Measurements from ENCODE around the gene PRKCB. TPM values are rescaled to one million over a fixed set of nuclear protein-coding genes. Genes with fewer than 3 reads are reported as not detected.

The PRKCB gene
- polyA plus RNA-seq, 2 of the 4 experiments (the other 2 are of a cell fraction), result 0.09 to 0.22 TPM

DNA sequence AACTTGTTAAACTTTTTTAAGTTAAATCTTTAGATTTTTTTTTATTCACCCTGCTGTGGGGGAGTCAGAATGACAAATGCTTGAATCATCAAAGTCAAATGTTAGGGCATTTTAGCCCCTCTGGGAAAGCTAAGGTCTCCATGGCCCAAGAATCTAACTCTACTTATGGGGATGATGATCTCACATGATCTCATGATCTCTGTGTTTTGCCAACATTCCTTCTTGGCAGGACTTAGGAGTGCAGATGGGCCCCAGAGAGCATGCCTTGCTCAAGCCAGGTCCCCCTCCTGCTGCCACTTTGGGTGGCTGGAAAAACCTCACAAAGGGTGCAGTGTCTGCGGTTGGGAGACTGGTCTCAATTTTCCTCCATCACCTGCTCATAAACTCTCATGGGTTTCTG is 108.6 kb downstream of the PRKCB start:
- H3K4me2 ChIP-seq, result no peak overlapping the region
- no peaks in the 10 kb centered on the region for H3K9me3 ChIP-seq
- H3K4me1 ChIP-seq, result no peaks in the 10 kb centered on the region
- ChIA-PET POLR2A (no interaction called here), CTCF (interaction anchor here (1.3 kb wide), 1 partner anchor 13 kb away, joined by 3 read pairs; no protein-coding TSS in a partner anchor)
- no peak overlapping the region for H3K27ac ChIP-seq
- ATAC-seq, result no peak
- FAIRE-seq, result no peak
- no peak for DNase-seq (ENCODE audit: low read depth in 1 of 2, low spot score in 1 of 2)
- TF ChIP-seq ESRRA (IDR thresholded peaks at IDR 0.05; ENCODE audit: borderline replicate concordance, low read length) (no peak), POLR2AphosphoS2 (conservative IDR thresholded peaks at IDR 0.05; ENCODE audit: low read length) (no peak), HOXB5 (CRISPR knock-in tag; IDR thresholded peaks at IDR 0.05) (no peak), TP53 (CRISPR knock-in tag; IDR thresholded peaks at IDR 0.05) (no peak), RARB (CRISPR knock-in tag; IDR thresholded peaks at IDR 0.05) (no peak), FOSB (CRISPR knock-in tag; IDR thresholded peaks at IDR 0.05) (no peak), FOSL2 (IDR thresholded peaks at IDR 0.05) (no peak), FOSL2 (CRISPR knock-in tag; IDR thresholded peaks at IDR 0.05) (no peak), GATA3 (IDR thresholded peaks at IDR 0.05; ENCODE audit: borderline replicate concordance) (no peak), BHLHE40 (IDR thresholded peaks at IDR 0.05; ENCODE audit: low read depth, low read length) (no peak)
- TF ChIP-seq, protein P1, sequence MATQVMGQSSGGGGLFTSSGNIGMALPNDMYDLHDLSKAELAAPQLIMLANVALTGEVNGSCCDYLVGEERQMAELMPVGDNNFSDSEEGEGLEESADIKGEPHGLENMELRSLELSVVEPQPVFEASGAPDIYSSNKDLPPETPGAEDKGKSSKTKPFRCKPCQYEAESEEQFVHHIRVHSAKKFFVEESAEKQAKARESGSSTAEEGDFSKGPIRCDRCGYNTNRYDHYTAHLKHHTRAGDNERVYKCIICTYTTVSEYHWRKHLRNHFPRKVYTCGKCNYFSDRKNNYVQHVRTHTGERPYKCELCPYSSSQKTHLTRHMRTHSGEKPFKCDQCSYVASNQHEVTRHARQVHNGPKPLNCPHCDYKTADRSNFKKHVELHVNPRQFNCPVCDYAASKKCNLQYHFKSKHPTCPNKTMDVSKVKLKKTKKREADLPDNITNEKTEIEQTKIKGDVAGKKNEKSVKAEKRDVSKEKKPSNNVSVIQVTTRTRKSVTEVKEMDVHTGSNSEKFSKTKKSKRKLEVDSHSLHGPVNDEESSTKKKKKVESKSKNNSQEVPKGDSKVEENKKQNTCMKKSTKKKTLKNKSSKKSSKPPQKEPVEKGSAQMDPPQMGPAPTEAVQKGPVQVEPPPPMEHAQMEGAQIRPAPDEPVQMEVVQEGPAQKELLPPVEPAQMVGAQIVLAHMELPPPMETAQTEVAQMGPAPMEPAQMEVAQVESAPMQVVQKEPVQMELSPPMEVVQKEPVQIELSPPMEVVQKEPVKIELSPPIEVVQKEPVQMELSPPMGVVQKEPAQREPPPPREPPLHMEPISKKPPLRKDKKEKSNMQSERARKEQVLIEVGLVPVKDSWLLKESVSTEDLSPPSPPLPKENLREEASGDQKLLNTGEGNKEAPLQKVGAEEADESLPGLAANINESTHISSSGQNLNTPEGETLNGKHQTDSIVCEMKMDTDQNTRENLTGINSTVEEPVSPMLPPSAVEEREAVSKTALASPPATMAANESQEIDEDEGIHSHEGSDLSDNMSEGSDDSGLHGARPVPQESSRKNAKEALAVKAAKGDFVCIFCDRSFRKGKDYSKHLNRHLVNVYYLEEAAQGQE (IDR thresholded peaks at IDR 0.05), result no peak
- TF ChIP-seq, protein P2, sequence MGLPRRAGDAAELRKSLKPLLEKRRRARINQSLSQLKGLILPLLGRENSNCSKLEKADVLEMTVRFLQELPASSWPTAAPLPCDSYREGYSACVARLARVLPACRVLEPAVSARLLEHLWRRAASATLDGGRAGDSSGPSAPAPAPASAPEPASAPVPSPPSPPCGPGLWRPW (IDR thresholded peaks at IDR 0.05), result no peak
- TF ChIP-seq, protein P3, sequence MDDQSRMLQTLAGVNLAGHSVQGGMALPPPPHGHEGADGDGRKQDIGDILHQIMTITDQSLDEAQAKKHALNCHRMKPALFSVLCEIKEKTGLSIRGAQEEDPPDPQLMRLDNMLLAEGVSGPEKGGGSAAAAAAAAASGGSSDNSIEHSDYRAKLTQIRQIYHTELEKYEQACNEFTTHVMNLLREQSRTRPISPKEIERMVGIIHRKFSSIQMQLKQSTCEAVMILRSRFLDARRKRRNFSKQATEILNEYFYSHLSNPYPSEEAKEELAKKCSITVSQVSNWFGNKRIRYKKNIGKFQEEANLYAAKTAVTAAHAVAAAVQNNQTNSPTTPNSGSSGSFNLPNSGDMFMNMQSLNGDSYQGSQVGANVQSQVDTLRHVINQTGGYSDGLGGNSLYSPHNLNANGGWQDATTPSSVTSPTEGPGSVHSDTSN (IDR thresholded peaks at IDR 0.05), result no peak
- TF ChIP-seq, protein P4, sequence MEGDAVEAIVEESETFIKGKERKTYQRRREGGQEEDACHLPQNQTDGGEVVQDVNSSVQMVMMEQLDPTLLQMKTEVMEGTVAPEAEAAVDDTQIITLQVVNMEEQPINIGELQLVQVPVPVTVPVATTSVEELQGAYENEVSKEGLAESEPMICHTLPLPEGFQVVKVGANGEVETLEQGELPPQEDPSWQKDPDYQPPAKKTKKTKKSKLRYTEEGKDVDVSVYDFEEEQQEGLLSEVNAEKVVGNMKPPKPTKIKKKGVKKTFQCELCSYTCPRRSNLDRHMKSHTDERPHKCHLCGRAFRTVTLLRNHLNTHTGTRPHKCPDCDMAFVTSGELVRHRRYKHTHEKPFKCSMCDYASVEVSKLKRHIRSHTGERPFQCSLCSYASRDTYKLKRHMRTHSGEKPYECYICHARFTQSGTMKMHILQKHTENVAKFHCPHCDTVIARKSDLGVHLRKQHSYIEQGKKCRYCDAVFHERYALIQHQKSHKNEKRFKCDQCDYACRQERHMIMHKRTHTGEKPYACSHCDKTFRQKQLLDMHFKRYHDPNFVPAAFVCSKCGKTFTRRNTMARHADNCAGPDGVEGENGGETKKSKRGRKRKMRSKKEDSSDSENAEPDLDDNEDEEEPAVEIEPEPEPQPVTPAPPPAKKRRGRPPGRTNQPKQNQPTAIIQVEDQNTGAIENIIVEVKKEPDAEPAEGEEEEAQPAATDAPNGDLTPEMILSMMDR (IDR thresholded peaks at IDR 0.05), result no peak
- WGBS (ENCODE audit: missing lambda C conversion rate), result 0% methylated on average over 1 of the region's 1 CpG
- H3K4me3 ChIP-seq, result no peak overlapping the region

DNA sequence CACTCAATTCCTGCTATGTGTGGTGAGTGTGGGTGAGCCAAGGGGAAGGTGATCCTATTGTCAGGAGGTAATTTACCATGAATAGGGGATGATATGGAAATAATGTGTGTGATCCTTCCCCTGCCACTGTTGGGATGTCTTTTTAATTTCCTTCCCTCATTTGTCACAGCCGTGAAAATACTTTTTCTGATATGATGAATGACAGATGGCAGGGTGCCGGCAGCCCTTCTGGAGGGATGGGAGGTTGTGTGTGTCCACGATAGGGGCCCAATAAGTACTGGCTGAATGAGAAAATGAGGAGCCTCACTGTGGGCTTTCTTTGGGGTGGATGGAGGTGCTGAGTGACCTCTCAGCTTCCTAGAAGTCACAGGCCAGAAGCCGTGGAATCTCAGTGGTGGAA is 109.5 kb downstream of the PRKCB start:
- ChIA-PET CTCF (no interaction called here), POLR2A (no interaction called here)
- Histone ChIP-seq H3K4me3 (no peak overlapping the region), H3K4me2 (no peak overlapping the region), H3K4me1 (no peaks in the 10 kb centered on the region), H3K27ac (no peak overlapping the region), H3K9me3 (no peaks in the 10 kb centered on the region)
- 42% methylated on average over 4 of the region's 4 CpGs for WGBS (ENCODE audit: missing lambda C conversion rate)
- TF ChIP-seq EP300 (IDR thresholded peaks at IDR 0.05) (no peak), CEBPB (IDR thresholded peaks at IDR 0.05) (no peak), TP53 (CRISPR knock-in tag; IDR thresholded peaks at IDR 0.05) (no peak), PHF8 (IDR thresholded peaks at IDR 0.05; ENCODE audit: borderline replicate concordance, low read depth) (no peak), NPAS2 (CRISPR knock-in tag; IDR thresholded peaks at IDR 0.05; ENCODE audit: borderline replicate concordance) (no peak), GATA3 (IDR thresholded peaks at IDR 0.05; ENCODE audit: borderline replicate concordance) (no peak), SREBF2 (IDR thresholded peaks at IDR 0.05) (no peak), ZNF302 (CRISPR knock-in tag; IDR thresholded peaks at IDR 0.05) (no peak), NFE2L2 (conservative IDR thresholded peaks at IDR 0.05; ENCODE audit: low read length) (no peak), RNF2 (IDR thresholded peaks at IDR 0.05; ENCODE audit: borderline replicate concordance, low read depth) (no peak)
- TF ChIP-seq, protein P3 (IDR thresholded peaks at IDR 0.05), result no peak
- TF ChIP-seq, protein P5, sequence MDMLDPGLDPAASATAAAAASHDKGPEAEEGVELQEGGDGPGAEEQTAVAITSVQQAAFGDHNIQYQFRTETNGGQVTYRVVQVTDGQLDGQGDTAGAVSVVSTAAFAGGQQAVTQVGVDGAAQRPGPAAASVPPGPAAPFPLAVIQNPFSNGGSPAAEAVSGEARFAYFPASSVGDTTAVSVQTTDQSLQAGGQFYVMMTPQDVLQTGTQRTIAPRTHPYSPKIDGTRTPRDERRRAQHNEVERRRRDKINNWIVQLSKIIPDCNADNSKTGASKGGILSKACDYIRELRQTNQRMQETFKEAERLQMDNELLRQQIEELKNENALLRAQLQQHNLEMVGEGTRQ (IDR thresholded peaks at IDR 0.05), result no peak
- TF ChIP-seq, protein P6, sequence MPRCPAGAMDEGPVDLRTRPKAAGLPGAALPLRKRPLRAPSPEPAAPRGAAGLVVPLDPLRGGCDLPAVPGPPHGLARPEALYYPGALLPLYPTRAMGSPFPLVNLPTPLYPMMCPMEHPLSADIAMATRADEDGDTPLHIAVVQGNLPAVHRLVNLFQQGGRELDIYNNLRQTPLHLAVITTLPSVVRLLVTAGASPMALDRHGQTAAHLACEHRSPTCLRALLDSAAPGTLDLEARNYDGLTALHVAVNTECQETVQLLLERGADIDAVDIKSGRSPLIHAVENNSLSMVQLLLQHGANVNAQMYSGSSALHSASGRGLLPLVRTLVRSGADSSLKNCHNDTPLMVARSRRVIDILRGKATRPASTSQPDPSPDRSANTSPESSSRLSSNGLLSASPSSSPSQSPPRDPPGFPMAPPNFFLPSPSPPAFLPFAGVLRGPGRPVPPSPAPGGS (IDR thresholded peaks at IDR 0.05), result no peak
- DNase-seq (ENCODE audit: low read depth in 1 of 2, low spot score in 1 of 2), result no peak
- no peak for FAIRE-seq
- no peak for ATAC-seq

All from A549 (cell line).